HG03103 (cell line): Measurements from ENCODE around the gene TJP3.

ENCODE experiments used
- ATAC-seq: cut with Tn5 transposase; IDR thresholded peaks from one replicate; pipeline ENCODE4 v1.9.1; 2021; ENCODE audit warnings: low read depth; ENCODE audit not compliant: unreplicated experiment

The TJP3 gene

GRCh38 chr19:3671680-3672574, 36.3 kb upstream of the TJP3 start:
- no peak for ATAC-seq

GRCh38 chr19:3672575-3672948, 35.6 kb upstream of the TJP3 start:
- no peak for ATAC-seq

GRCh38 chr19:3672993-3673392, 35.2 kb upstream of the TJP3 start:
- ATAC-seq = no peak

GRCh38 chr19:3673506-3674439, 34.4 kb upstream of the TJP3 start:
- ATAC-seq = no peak

GRCh38 chr19:3674784-3675543, 33.2 kb upstream of the TJP3 start:
- no peak for ATAC-seq

- no peak for ATAC-seq
Observed at GRCh38 chr19:3678188-3678587, 30.0 kb upstream of the TJP3 start.

GRCh38 chr19:3679138-3679537, 29.0 kb upstream of the TJP3 start:
- no peak for ATAC-seq

- no peak for ATAC-seq
Observed at GRCh38 chr19:3679581-3679980, 28.6 kb upstream of the TJP3 start.

- no peak for ATAC-seq
Observed at GRCh38 chr19:3680939-3681338, 27.2 kb upstream of the TJP3 start.

GRCh38 chr19:3682286-3682685, 25.9 kb upstream of the TJP3 start:
- ATAC-seq = no peak

GRCh38 chr19:3682741-3683404, 25.3 kb upstream of the TJP3 start:
- ATAC-seq = no peak

GRCh38 chr19:3683405-3684053, 24.7 kb upstream of the TJP3 start:
- ATAC-seq = no peak

- no peak for ATAC-seq
Observed at GRCh38 chr19:3684054-3684816, 23.9 kb upstream of the TJP3 start.

GRCh38 chr19:3684817-3685410, 23.3 kb upstream of the TJP3 start:
- no peak for ATAC-seq

- no peak for ATAC-seq
Observed at GRCh38 chr19:3687393-3687773, 20.8 kb upstream of the TJP3 start.

GRCh38 chr19:3687774-3688706, 20.1 kb upstream of the TJP3 start:
- no peak for ATAC-seq

GRCh38 chr19:3690551-3691371, 17.4 kb upstream of the TJP3 start:
- ATAC-seq = no peak
